ENCODE data around the gene PPP6R3. TPM values are rescaled to one million over a fixed set of nuclear protein-coding genes. Genes with fewer than 3 reads are reported as not detected.
"Not testable (repeated sequence)": the region's sequence is repeated elsewhere in the genome, so short reads cannot be mapped to it uniquely, and the experiment has no call there.

Gene PPP6R3
- total RNA-seq, 1 donor from 2014 or later = 140 TPM

GRCh38 chr11:68454767-68455166 is 5.8 kb upstream of the PPP6R3 start:
- FAIRE-seq (no peak), DNase-seq (ENCODE audit: low spot score in 2 of 2) (no peak)

- FAIRE-seq (no peak), DNase-seq (ENCODE audit: low spot score in 2 of 2) (no peak)
Measured at GRCh38 chr11:68455485-68455884, 5.1 kb upstream of the PPP6R3 start.

- FAIRE-seq (no peak), DNase-seq (ENCODE audit: low spot score in 2 of 2) (no peak)
Measured at GRCh38 chr11:68457216-68457897, 3.2 kb upstream of the PPP6R3 start.

DNA sequence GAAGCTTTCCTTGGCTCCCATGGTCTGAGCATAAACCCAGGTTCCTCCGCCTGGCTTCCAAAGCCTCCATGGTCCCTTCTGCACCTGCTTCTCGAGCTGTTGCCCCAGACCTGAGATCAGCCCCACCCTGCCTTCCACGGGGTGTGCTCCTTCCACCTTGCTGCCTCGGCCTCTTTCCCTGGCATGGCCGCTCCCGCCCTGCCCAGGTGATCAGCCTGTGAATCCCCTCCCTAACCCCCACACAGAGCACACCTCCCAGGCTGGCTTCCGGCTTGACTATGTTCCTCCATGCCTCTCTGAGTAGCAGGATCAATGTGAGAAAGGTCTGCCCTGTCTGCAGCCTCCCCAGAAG is 2.7 kb upstream of the PPP6R3 start:
- no peak for DNase-seq (ENCODE audit: low spot score in 2 of 2)
- FAIRE-seq = no peak

GRCh38 chr11:68458340-68458739 is 2.2 kb upstream of the PPP6R3 start:
- FAIRE-seq; DNase-seq (ENCODE audit: low spot score in 2 of 2): not testable (repeated sequence)

GRCh38 chr11:68459886-68460740 is 439 bp upstream of the PPP6R3 start:
- no peak for FAIRE-seq
- DNase-seq (ENCODE audit: low spot score in 2 of 2) = peak; percentile 96 to 98

GRCh38 chr11:68461575-68461917 is 994 bp downstream of the PPP6R3 start:
- FAIRE-seq = no peak
- DNase-seq (ENCODE audit: low spot score in 2 of 2) = no peak

GRCh38 chr11:68463714-68464113 is 3.2 kb downstream of the PPP6R3 start:
- DNase-seq (ENCODE audit: low spot score in 2 of 2) (no peak), FAIRE-seq (no peak)

DNA sequence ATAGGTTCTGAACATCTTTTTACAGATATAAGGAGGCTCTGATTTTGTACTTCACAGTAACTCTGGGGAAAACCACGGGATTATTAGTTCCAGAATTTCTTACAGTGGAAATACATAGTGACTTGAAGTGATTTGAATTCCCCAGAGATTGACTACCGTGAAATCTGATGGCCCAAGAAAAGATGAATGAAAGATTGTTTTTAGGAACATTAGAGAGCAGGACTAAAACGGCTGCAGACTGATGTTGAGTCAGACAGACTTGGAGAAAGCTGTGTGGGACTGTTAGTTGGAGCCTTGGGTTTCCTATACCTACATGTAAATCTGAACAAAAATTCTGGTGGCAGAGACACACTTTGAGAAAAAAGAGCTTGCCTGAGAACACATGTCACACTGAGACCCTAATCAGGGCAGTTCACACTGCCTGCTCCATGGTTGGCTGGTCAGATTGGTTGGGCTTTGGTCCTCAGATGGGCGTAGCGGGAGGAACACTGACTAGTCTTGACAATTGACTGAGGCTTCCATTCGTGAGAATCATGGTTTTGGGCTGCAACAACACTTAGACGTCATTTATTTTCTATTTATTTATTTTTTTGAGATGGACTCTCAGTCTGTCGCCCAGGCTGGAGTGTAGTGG is 6.8 kb downstream of the PPP6R3 start:
- DNase-seq (ENCODE audit: low spot score in 2 of 2) (no peak), FAIRE-seq (no peak)

GRCh38 chr11:68468217-68468828 is 7.8 kb downstream of the PPP6R3 start:
- FAIRE-seq = no peak
- no peak for DNase-seq (ENCODE audit: low spot score in 2 of 2)

DNA sequence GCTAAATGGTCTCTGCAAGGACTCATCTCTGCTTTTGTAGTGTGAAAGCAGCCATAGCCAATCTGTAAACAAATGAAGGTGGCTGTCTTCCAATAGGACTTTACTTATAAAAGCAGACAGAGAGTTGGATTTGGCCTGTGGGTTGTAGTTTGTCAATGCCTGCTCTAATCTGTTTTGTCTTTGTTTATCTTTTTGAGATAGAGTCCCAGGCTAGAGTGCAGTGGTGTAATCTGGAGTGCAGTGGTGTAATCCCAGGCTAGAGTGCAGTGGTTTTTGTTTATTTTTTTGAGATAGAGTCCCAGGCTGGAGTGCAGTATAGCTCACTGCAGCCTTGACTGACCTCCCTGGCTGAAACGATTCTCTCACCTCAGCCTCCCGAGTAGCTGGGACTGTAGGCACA is 8.6 kb downstream of the PPP6R3 start:
- no peak for DNase-seq (ENCODE audit: low spot score in 2 of 2)
- no peak for FAIRE-seq

DNA sequence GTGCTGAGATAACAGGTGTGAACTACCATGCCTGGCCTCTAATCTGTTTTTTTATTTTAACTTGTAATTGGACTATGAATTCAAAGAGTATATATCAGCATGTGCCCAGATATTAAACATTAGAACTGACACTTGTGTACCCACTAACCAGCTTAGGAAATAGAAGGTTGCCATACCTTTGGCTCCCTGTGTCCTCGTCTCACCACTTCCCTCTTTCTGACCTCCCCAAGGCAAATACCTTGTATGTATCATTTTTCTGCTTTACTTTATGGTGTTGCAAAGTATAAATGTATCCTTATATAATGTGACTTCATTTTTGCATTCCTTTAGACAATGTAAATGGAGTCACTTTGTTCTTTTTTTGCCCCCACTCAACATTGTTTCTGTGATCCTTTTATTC is 9.1 kb downstream of the PPP6R3 start:
- DNase-seq (ENCODE audit: low spot score in 2 of 2) (no peak), FAIRE-seq (no peak)

- DNase-seq (ENCODE audit: low spot score in 2 of 2) (no peak), FAIRE-seq (no peak)
Measured at GRCh38 chr11:68470304-68470811, 9.8 kb downstream of the PPP6R3 start.

GRCh38 chr11:68471360-68472340 is 11.1 kb downstream of the PPP6R3 start:
- FAIRE-seq (no peak), DNase-seq (ENCODE audit: low spot score in 2 of 2) (no peak)

- DNase-seq (ENCODE audit: low spot score in 2 of 2) (no peak), FAIRE-seq (no peak)
Measured at GRCh38 chr11:68472778-68473177, 12.2 kb downstream of the PPP6R3 start.

DNA sequence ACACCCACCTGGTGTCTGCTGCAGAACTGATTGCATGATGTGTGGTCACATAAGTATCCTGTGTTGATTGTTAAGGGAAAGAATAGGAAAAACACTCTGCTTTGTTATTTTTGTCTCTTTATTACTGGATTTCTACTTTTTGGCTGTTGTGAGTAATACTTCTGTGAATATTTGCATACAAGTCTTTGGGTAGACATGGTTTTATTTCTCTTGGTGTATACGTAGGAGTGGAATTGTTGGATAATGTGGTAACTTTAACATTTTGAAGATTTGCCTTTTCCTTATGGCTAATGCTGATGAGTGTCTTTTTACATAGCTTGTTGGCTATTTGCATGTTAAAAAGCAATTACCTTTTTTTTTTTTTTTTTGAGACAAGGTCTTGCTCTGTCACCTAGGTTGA is 13.1 kb downstream of the PPP6R3 start:
- DNase-seq (ENCODE audit: low spot score in 2 of 2) = no peak
- FAIRE-seq = no peak

DNA sequence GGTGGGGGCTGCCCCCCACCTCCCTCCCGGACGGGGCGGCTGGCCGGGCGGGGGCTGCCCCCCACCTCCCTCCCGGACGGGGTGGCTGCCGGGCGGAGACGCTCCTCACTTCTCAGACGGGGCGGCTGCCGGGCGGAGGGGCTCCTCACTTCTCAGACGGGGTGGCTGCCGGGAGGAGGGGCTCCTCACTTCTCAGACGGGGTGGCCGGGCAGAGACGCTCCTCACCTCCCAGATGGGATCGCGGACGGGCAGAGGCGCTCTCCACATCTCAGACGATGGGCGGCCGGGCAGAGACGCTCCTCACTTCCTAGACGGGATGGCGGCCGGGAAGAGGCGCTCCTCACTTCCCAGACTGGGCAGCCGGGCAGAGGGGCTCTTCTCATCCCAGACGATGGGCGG is 15.1 kb downstream of the PPP6R3 start:
- not testable (repeated sequence) for FAIRE-seq; DNase-seq (ENCODE audit: low spot score in 2 of 2)

GRCh38 chr11:68479390-68479789 is 18.8 kb downstream of the PPP6R3 start:
- DNase-seq (ENCODE audit: low spot score in 2 of 2) (no peak), FAIRE-seq (no peak)

DNA sequence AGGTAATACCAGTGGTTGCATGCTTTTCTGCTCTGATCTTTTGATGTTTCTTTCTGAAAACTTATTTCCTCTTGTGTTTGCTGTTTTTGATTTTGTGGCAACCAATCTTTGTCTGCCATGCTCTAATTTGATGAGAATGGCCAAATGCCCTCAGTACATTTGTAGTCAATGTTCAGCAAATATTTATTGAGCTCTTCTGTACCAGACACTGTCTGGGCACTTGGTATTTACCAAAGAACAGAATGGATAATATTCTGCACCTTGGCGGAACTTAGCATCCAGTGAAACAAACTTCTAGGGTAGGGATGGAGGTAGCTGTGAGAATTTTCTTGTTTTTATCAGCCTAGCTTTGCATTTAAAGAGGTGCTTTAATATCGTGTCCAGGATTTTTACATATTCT is 19.6 kb downstream of the PPP6R3 start:
- DNase-seq (ENCODE audit: low spot score in 2 of 2) = no peak
- no peak for FAIRE-seq

Data from frontal cortex (tissue), 4 donors.